Measurements from ENCODE around the gene LPCAT2.

The LPCAT2 gene

DNA sequence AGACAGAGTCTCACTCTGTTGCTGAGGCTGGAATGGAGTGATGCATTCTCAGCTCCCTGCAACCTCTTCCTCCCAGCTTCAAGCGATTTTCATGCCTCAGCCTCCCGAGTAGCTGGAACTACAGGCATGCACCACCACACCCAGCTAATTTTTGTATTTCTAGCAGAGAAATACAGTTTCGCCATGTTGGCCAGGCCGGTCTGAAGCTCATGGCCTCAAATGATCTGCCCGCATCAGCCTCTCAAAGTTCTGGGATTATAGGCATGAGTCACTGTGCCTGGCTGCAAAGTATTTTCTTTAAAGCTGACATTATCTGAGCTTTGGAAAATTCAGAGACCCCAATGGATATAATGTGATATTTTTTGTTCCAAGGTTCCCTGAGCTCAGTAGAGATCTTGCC, 115.8 kb downstream of the LPCAT2 start:
- Histone ChIP-seq H2AFZ (ENCODE audit: low read length) (no peak overlapping the region), H3K18ac (ENCODE audit: low read length) (no peak overlapping the region), H4K91ac (ENCODE audit: low read depth, low read length, poor library complexity) (no peak overlapping the region), H3K36me3 (replicated peaks in 1 of 2; ENCODE audit: control insufficient read depth in 2 of 2, insufficient read depth in 2 of 2, low read length in 2 of 2) (no peaks in the 10 kb centered on the region), H2AK5ac (ENCODE audit: low read depth, low read length) (no peak overlapping the region), H3K4me1 (ENCODE audit: control insufficient read depth in 2 of 2, insufficient read depth in 1 of 2, low read depth in 1 of 2, low read length in 2 of 2) (no peaks in the 10 kb centered on the region), H3K4ac (ENCODE audit: low read length) (no peak overlapping the region), H2BK5ac (ENCODE audit: low read length) (no peak overlapping the region), H3K14ac (ENCODE audit: low read length) (no peak overlapping the region), H2BK12ac (ENCODE audit: low read length) (no peak overlapping the region), H3K9ac (ENCODE audit: low read depth, low read length, poor library complexity) (no peak overlapping the region), H3K79me1 (ENCODE audit: low read depth, low read length) (no peaks in the 10 kb centered on the region), H3K23ac (ENCODE audit: low read depth, low read length, poor library complexity) (no peak overlapping the region), H3K27ac (replicated peaks; ENCODE audit: low read length) (no peak overlapping the region), H3K4me2 (ENCODE audit: insufficient read depth, low read length, poor library complexity, severe bottlenecking) (no peak overlapping the region), H2BK15ac (ENCODE audit: low read length) (no peak overlapping the region), H3K9me3 (replicated peaks in 1 of 2; ENCODE audit: control insufficient read depth in 2 of 2, insufficient read depth in 1 of 2, low read depth in 1 of 2, low read length in 2 of 2) (no peaks in the 10 kb centered on the region), H2BK120ac (ENCODE audit: low read depth, low read length) (no peak overlapping the region), H3K27me3 (ENCODE audit: control insufficient read depth in 3 of 3, insufficient read depth in 3 of 3, low read depth in 1 of 3, low read length in 3 of 3) (no peaks in the 10 kb centered on the region), H4K8ac (ENCODE audit: low read depth, low read length) (no peak overlapping the region), H3K4me3 (ENCODE audit: low read length in 2 of 2) (no peak overlapping the region)
- WGBS, 2 donors (ENCODE audit: extremely low coverage in 2 of 2, insufficient read length in 2 of 2, insufficient replicate concordance in 1 of 2), result no CpG with 5 or more reads among the region's 5 CpGs
- no peak for DNase-seq (ENCODE audit: low spot score)

DNA sequence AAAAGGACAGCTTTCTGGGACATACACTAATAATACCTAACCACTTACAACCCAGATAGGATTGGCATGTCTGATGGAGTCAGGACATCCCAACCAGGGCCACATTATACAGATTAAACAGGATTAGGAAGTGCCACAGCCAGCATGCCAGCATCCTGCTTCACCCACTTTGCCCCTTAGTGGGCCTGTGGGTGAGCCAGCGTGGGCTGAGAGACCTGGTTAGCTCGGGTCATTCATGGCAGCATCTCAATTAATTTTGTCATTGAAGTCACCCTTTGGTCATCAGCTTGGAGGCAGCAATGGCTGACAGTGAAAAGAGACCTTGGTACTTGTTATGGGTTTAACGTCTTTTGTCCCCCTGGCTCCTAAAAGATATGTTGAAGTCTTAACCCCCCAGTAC, 117.0 kb downstream of the LPCAT2 start:
- no peak for DNase-seq (ENCODE audit: low spot score)
- Histone ChIP-seq H2BK120ac (ENCODE audit: low read depth, low read length) (no peak overlapping the region), H3K9ac (ENCODE audit: low read depth, low read length, poor library complexity) (no peak overlapping the region), H2BK15ac (ENCODE audit: low read length) (no peak overlapping the region), H3K9me3 (replicated peaks in 1 of 2; ENCODE audit: control insufficient read depth in 2 of 2, insufficient read depth in 1 of 2, low read depth in 1 of 2, low read length in 2 of 2) (no peaks in the 10 kb centered on the region), H3K4me3 (ENCODE audit: low read length in 2 of 2) (no peak overlapping the region), H3K27me3 (ENCODE audit: control insufficient read depth in 3 of 3, insufficient read depth in 3 of 3, low read depth in 1 of 3, low read length in 3 of 3) (no peaks in the 10 kb centered on the region), H2AK5ac (ENCODE audit: low read depth, low read length) (no peak overlapping the region), H2AFZ (ENCODE audit: low read length) (no peak overlapping the region), H3K27ac (replicated peaks; ENCODE audit: low read length) (no peak overlapping the region), H3K4me2 (ENCODE audit: insufficient read depth, low read length, poor library complexity, severe bottlenecking) (no peak overlapping the region), H3K4me1 (ENCODE audit: control insufficient read depth in 2 of 2, insufficient read depth in 1 of 2, low read depth in 1 of 2, low read length in 2 of 2) (no peaks in the 10 kb centered on the region), H3K18ac (ENCODE audit: low read length) (no peak overlapping the region), H3K36me3 (replicated peaks in 1 of 2; ENCODE audit: control insufficient read depth in 2 of 2, insufficient read depth in 2 of 2, low read length in 2 of 2) (no peaks in the 10 kb centered on the region), H3K14ac (ENCODE audit: low read length) (no peak overlapping the region), H4K8ac (ENCODE audit: low read depth, low read length) (no peak overlapping the region), H2BK12ac (ENCODE audit: low read length) (no peak overlapping the region), H3K4ac (ENCODE audit: low read length) (no peak overlapping the region), H4K91ac (ENCODE audit: low read depth, low read length, poor library complexity) (no peak overlapping the region), H3K23ac (ENCODE audit: low read depth, low read length, poor library complexity) (no peak overlapping the region), H2BK5ac (ENCODE audit: low read length) (no peak overlapping the region), H3K79me1 (ENCODE audit: low read depth, low read length) (no peaks in the 10 kb centered on the region)
- no CpG with 5 or more reads among the region's 3 CpGs for WGBS, 2 donors (ENCODE audit: extremely low coverage in 2 of 2, insufficient read length in 2 of 2, insufficient replicate concordance in 1 of 2)

DNA sequence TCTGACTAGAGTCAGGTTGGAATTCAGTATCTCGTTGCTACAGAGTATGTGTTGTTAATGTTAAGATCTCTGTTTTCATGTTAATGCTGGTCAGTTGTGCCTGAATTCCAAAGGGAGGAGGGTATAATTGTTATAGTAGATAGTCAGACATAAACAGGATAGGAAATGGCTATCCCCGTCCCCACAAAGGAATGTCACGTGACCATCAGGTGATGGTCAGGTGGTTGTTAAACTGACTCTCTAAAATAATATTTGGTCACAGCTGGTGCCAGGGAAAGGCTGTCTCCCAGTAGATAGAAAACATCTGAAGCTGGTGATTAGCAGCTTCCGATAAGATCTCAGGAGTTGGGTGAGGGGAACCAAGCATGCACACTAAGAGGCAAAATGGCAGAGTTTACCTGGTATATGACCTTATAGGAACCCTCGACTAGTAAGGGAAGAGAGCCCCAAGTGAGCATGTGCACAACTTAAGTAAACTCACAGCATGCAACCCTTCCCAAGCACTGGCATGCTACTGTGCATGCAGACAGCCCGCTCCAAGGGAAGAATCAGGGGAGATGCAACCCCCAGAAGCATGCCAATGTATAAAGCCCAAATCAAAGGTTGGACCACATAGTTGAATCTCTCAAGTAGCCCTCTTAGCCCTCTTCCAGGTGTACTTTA, 119.6 kb downstream of the LPCAT2 start:
- Histone ChIP-seq H3K14ac (ENCODE audit: low read length) (no peak overlapping the region), H2BK5ac (ENCODE audit: low read length) (no peak overlapping the region), H3K36me3 (replicated peaks in 1 of 2; ENCODE audit: control insufficient read depth in 2 of 2, insufficient read depth in 2 of 2, low read length in 2 of 2) (no peaks in the 10 kb centered on the region), H3K9me3 (replicated peaks in 1 of 2; ENCODE audit: control insufficient read depth in 2 of 2, insufficient read depth in 1 of 2, low read depth in 1 of 2, low read length in 2 of 2) (peaks cover 0 to 1% of the 10 kb centered on the region in 2 donors), H3K27me3 (ENCODE audit: control insufficient read depth in 3 of 3, insufficient read depth in 3 of 3, low read depth in 1 of 3, low read length in 3 of 3) (no peaks in the 10 kb centered on the region), H3K18ac (ENCODE audit: low read length) (no peak overlapping the region), H2BK12ac (ENCODE audit: low read length) (no peak overlapping the region), H2AFZ (ENCODE audit: low read length) (no peak overlapping the region), H2BK120ac (ENCODE audit: low read depth, low read length) (no peak overlapping the region), H3K27ac (replicated peaks; ENCODE audit: low read length) (no peak overlapping the region), H3K4me3 (ENCODE audit: low read length in 2 of 2) (no peak overlapping the region), H3K9ac (ENCODE audit: low read depth, low read length, poor library complexity) (no peak overlapping the region), H3K4me2 (ENCODE audit: insufficient read depth, low read length, poor library complexity, severe bottlenecking) (no peak overlapping the region), H3K79me1 (ENCODE audit: low read depth, low read length) (no peaks in the 10 kb centered on the region), H2AK5ac (ENCODE audit: low read depth, low read length) (no peak overlapping the region), H2BK15ac (ENCODE audit: low read length) (no peak overlapping the region), H4K91ac (ENCODE audit: low read depth, low read length, poor library complexity) (no peak overlapping the region), H3K4ac (ENCODE audit: low read length) (no peak overlapping the region), H4K8ac (ENCODE audit: low read depth, low read length) (no peak overlapping the region), H3K4me1 (ENCODE audit: control insufficient read depth in 2 of 2, insufficient read depth in 1 of 2, low read depth in 1 of 2, low read length in 2 of 2) (no peaks in the 10 kb centered on the region), H3K23ac (ENCODE audit: low read depth, low read length, poor library complexity) (no peak overlapping the region)
- no CpG with 5 or more reads among the region's 6 CpGs for WGBS, 2 donors (ENCODE audit: extremely low coverage in 2 of 2, insufficient read length in 2 of 2, insufficient replicate concordance in 1 of 2)
- no peak for DNase-seq (ENCODE audit: low spot score)

DNA sequence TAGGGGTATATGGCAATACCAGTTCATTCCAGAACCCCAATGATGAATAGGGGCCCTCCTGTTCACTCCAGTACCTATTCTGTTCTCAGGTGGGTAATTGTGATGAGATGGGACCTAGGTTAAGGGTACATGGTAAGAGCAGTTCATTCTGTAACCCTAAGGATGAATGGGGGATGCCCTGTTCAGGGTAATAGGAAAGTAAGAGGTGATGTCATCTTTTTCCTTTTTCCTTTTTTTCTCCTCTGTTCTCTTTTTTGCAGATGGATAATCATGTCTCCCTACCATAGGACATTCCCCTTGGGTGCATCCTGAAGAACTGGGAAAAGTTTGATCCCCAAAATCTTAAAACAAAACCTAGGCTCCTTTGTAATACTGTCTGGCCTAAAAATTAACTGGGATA, 121.9 kb downstream of the LPCAT2 start:
- Histone ChIP-seq H2BK12ac (ENCODE audit: low read length) (no peak overlapping the region), H3K4ac (ENCODE audit: low read length) (no peak overlapping the region), H3K23ac (ENCODE audit: low read depth, low read length, poor library complexity) (no peak overlapping the region), H2BK120ac (ENCODE audit: low read depth, low read length) (no peak overlapping the region), H2AK5ac (ENCODE audit: low read depth, low read length) (no peak overlapping the region), H3K9ac (ENCODE audit: low read depth, low read length, poor library complexity) (no peak overlapping the region), H3K18ac (ENCODE audit: low read length) (no peak overlapping the region), H2BK5ac (ENCODE audit: low read length) (no peak overlapping the region), H4K8ac (ENCODE audit: low read depth, low read length) (no peak overlapping the region), H2BK15ac (ENCODE audit: low read length) (no peak overlapping the region), H2AFZ (ENCODE audit: low read length) (no peak overlapping the region), H3K9me3 (replicated peaks in 1 of 2; ENCODE audit: control insufficient read depth in 2 of 2, insufficient read depth in 1 of 2, low read depth in 1 of 2, low read length in 2 of 2) (peaks cover 0 to 1% of the 10 kb centered on the region in 2 donors), H3K27ac (replicated peaks; ENCODE audit: low read length) (no peak overlapping the region), H3K4me3 (ENCODE audit: low read length in 2 of 2) (no peak overlapping the region), H3K27me3 (ENCODE audit: control insufficient read depth in 3 of 3, insufficient read depth in 3 of 3, low read depth in 1 of 3, low read length in 3 of 3) (no peaks in the 10 kb centered on the region), H3K4me1 (ENCODE audit: control insufficient read depth in 2 of 2, insufficient read depth in 1 of 2, low read depth in 1 of 2, low read length in 2 of 2) (no peaks in the 10 kb centered on the region), H3K36me3 (replicated peaks in 1 of 2; ENCODE audit: control insufficient read depth in 2 of 2, insufficient read depth in 2 of 2, low read length in 2 of 2) (no peaks in the 10 kb centered on the region), H3K14ac (ENCODE audit: low read length) (no peak overlapping the region), H4K91ac (ENCODE audit: low read depth, low read length, poor library complexity) (no peak overlapping the region), H3K4me2 (ENCODE audit: insufficient read depth, low read length, poor library complexity, severe bottlenecking) (no peak overlapping the region), H3K79me1 (ENCODE audit: low read depth, low read length) (no peaks in the 10 kb centered on the region)
- no peak for DNase-seq (ENCODE audit: low spot score)
